CD8-positive, alpha-beta memory T cell (primary cell): ENCODE measurements around the gene MASP1. TPM values are rescaled to one million over a fixed set of nuclear protein-coding genes. Genes with fewer than 3 reads are reported as not detected.
"Not testable (repeated sequence)": the region's sequence is repeated elsewhere in the genome, so short reads cannot be mapped to it uniquely, and the experiment has no call there.

Source experiments
- CTCF ChIA-PET: fragments of 350-600 bp; sonication (Branson Sonifier 250); formaldehyde crosslinking; loops from one replicate; lab custom pipeline; 2021; ENCODE audit warnings: antibody characterized with exemption; lab: Charles Lee
- POLR2A ChIA-PET: fragments of 350-600 bp; sonication (Branson Sonifier 250); formaldehyde crosslinking; loops from one replicate; lab custom pipeline; 2021; ENCODE audit warnings: antibody characterized with exemption; lab: Charles Lee
- DNase-seq, 5 donors: peaks; one replicate each; pipeline versions ENCODE4 v3.0.0 to v3.0.0-alpha.2; 2020 to 2022; ENCODE audit warnings: mixed read lengths in 1 of 5
- H3K27ac ChIP-seq: one replicate; pipeline ENCODE4 v1.7.0; 2013; ENCODE audit warnings: low read depth, mild to moderate bottlenecking, low read length, moderate library complexity
- H3K27me3 ChIP-seq: 2 replicates; pipeline ENCODE4 v1.7.0; 2013; ENCODE audit warnings: low read length, mild to moderate bottlenecking; ENCODE audit not compliant: insufficient read depth, poor library complexity, severe bottlenecking
- H3K36me3 ChIP-seq: 2 replicates; pipeline ENCODE4 v1.7.0; 2013; ENCODE audit warnings: mild to moderate bottlenecking, low read length, moderate library complexity; ENCODE audit not compliant: insufficient read depth
- H3K4me1 ChIP-seq: 2 replicates; pipeline ENCODE4 v1.7.0; 2013; ENCODE audit warnings: mild to moderate bottlenecking, low read length, moderate library complexity; ENCODE audit not compliant: insufficient read depth
- H3K4me3 ChIP-seq: 2 replicates; pipeline ENCODE4 v1.7.0; 2013; ENCODE audit warnings: mild to moderate bottlenecking, low read length
- H3K9me3 ChIP-seq: 2 replicates; pipeline ENCODE4 v1.7.0; 2013; ENCODE audit warnings: mild to moderate bottlenecking, low read length
- H3K27ac Mint-ChIP-seq, 8 donors: one replicate each; pipeline ENCODE4 v1.8.0; 2020 to 2021; ENCODE audit warnings: mixed read lengths in 8 of 8, mild to moderate bottlenecking in 6 of 8, inconsistent platforms in 3 of 8, moderate library complexity in 3 of 8
- H3K27me3 Mint-ChIP-seq, 2 donors: one replicate each; pipeline ENCODE4 v1.8.0; 2020 to 2021; ENCODE audit warnings: mixed read lengths in 2 of 2, mild to moderate bottlenecking in 1 of 2, moderate library complexity in 1 of 2
- H3K36me3 Mint-ChIP-seq, 3 donors: one replicate each; pipeline ENCODE4 v1.8.0; 2020 to 2021; ENCODE audit warnings: mixed read lengths in 3 of 3, inconsistent platforms in 1 of 3, mild to moderate bottlenecking in 1 of 3
- H3K4me1 Mint-ChIP-seq, 3 donors: one replicate each; pipeline ENCODE4 v1.8.0; 2020 to 2021; ENCODE audit warnings: mixed read lengths in 3 of 3, inconsistent platforms in 1 of 3, mild to moderate bottlenecking in 1 of 3
- H3K4me3 Mint-ChIP-seq, 7 donors: one replicate each; pipeline ENCODE4 v1.8.0; 2020 to 2021; ENCODE audit warnings: mixed read lengths in 7 of 7, mild to moderate bottlenecking in 6 of 7, moderate library complexity in 4 of 7, inconsistent platforms in 2 of 7
- H3K9me3 Mint-ChIP-seq, 5 donors: one replicate each; pipeline ENCODE4 v1.8.0; 2020 to 2022; ENCODE audit warnings: mixed read lengths in 5 of 5, mild to moderate bottlenecking in 3 of 5, moderate library complexity in 2 of 5, inconsistent platforms in 1 of 5
- polyA plus RNA-seq: library from polyadenylated mRNA; unstranded; fragments of 300-500 nt; fragmentation: Illumina TruSeq; gene quantifications from one replicate; pipeline ENCODE4 v1.2.3, GENCODE V29; 2021
- total RNA-seq, 2 experiments: library from RNA; stranded (reverse); gene quantifications; one replicate each; pipeline ENCODE4 v1.2.3, GENCODE V29; 2021

The MASP1 gene
- total and polyA plus RNA-seq, 3 experiments from 2014 or later: not detected

DNA sequence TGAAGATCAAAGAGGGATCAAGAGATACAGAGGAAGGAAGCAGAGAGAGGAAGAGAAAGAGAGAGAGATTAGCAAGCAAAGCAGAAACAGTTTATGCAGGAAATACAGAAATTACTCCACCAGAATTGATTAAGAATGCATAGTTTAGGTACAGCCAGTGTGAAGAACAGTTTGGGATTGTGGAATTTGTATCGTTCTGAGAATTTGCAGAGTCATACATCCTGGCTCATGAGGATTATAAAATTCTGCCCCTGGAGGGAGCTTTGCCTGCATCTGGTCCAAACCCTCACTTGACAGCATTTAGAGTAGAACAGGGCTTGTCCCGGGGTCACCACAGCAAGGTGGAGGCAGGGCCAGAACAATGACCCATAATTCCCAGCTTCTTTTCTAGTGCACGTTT lies 44.1 kb downstream of the MASP1 start:
- Mint-ChIP-seq H3K9me3 (no peaks in the 10 kb centered on the region), H3K27ac (peak overlapping the region in 1 of 8 donors; percentile 48), H3K27me3 (peaks cover 16 to 29% of the 10 kb centered on the region in 2 donors), H3K36me3 (no peaks in the 10 kb centered on the region), H3K4me1 (peaks cover 3 to 18% (median 9%) of the 10 kb centered on the region in 3 donors), H3K4me3 (peak overlapping the region in 1 of 7 donors; percentile 7)
- Histone ChIP-seq H3K27me3 (no peaks in the 10 kb centered on the region), H3K4me1 (peaks cover 6% of the 10 kb centered on the region), H3K4me3 (no peak overlapping the region), H3K9me3 (no peaks in the 10 kb centered on the region), H3K27ac (no peak overlapping the region), H3K36me3 (no peaks in the 10 kb centered on the region)
- POLR2A ChIA-PET: no interaction called here
- CTCF ChIA-PET: no interaction called here
- no peak for DNase-seq

- Mint-ChIP-seq H3K36me3 (no peaks in the 10 kb centered on the region), H3K27ac (no peak overlapping the region), H3K27me3 (peaks cover 6 to 17% of the 10 kb centered on the region in 2 donors), H3K4me3 (no peak overlapping the region), H3K9me3 (no peaks in the 10 kb centered on the region), H3K4me1 (peaks cover 3 to 18% (median 9%) of the 10 kb centered on the region in 3 donors)
- H3K27ac ChIP-seq: no peak overlapping the region
- ChIA-PET POLR2A (no interaction called here), CTCF (no interaction called here)
- no peaks in the 10 kb centered on the region for H3K9me3 ChIP-seq
- H3K4me1 ChIP-seq: peaks cover 6% of the 10 kb centered on the region
- H3K27me3 ChIP-seq: no peaks in the 10 kb centered on the region
- no peak overlapping the region for H3K4me3 ChIP-seq
- H3K36me3 ChIP-seq: no peaks in the 10 kb centered on the region
- DNase-seq: no peak
Observed at GRCh38 chr3:187243933-187244524, 47.5 kb downstream of the MASP1 start.

GRCh38 chr3:187242900-187243299 lies 48.6 kb downstream of the MASP1 start:
- no peak overlapping the region for H3K4me3 ChIP-seq
- CTCF ChIA-PET: no interaction called here

GRCh38 chr3:187242435-187242834 lies 49.1 kb downstream of the MASP1 start:
- H3K4me3 ChIP-seq: no peak overlapping the region
- Mint-ChIP-seq H3K4me3 (no peak overlapping the region), H3K27ac (no peak overlapping the region), H3K4me1 (peaks cover 3 to 12% (median 4%) of the 10 kb centered on the region in 3 donors), H3K9me3 (no peaks in the 10 kb centered on the region), H3K27me3 (peaks cover 6 to 9% of the 10 kb centered on the region in 2 donors), H3K36me3 (no peaks in the 10 kb centered on the region)
- DNase-seq: no peak
- H3K27ac ChIP-seq: no peak overlapping the region
- no peaks in the 10 kb centered on the region for H3K27me3 ChIP-seq
- no peaks in the 10 kb centered on the region for H3K9me3 ChIP-seq
- peaks cover 3% of the 10 kb centered on the region for H3K4me1 ChIP-seq
- CTCF ChIA-PET: interaction anchor here (0.8 kb wide), 1 partner anchor 8 kb away, joined by 3 read pairs; no protein-coding TSS in a partner anchor
- H3K36me3 ChIP-seq: no peaks in the 10 kb centered on the region
- POLR2A ChIA-PET: no interaction called here

More at GRCh38 chr3:187242900-187243299, 48.6 kb downstream of the MASP1 start:
- Histone ChIP-seq H3K9me3 (no peaks in the 10 kb centered on the region), H3K27ac (no peak overlapping the region), H3K27me3 (no peaks in the 10 kb centered on the region), H3K36me3 (no peaks in the 10 kb centered on the region), H3K4me1 (peaks cover 6% of the 10 kb centered on the region)
- no peak for DNase-seq
- POLR2A ChIA-PET: no interaction called here
- Mint-ChIP-seq H3K27ac (no peak overlapping the region), H3K9me3 (no peaks in the 10 kb centered on the region), H3K4me1 (peaks cover 3 to 16% (median 8%) of the 10 kb centered on the region in 3 donors), H3K27me3 (peaks cover 6 to 9% of the 10 kb centered on the region in 2 donors), H3K4me3 (no peak overlapping the region), H3K36me3 (no peaks in the 10 kb centered on the region)

GRCh38 chr3:187238835-187239234 lies 52.7 kb downstream of the MASP1 start:
- H3K27ac ChIP-seq, H3K9me3 ChIP-seq, H3K27me3 ChIP-seq, H3K36me3 Mint-ChIP-seq, H3K4me3 ChIP-seq, H3K4me1 Mint-ChIP-seq, DNase-seq, POLR2A ChIA-PET, H3K4me1 ChIP-seq, H3K27ac Mint-ChIP-seq, CTCF ChIA-PET, H3K4me3 Mint-ChIP-seq, H3K27me3 Mint-ChIP-seq, H3K36me3 ChIP-seq, H3K9me3 Mint-ChIP-seq: not testable (repeated sequence)

DNA sequence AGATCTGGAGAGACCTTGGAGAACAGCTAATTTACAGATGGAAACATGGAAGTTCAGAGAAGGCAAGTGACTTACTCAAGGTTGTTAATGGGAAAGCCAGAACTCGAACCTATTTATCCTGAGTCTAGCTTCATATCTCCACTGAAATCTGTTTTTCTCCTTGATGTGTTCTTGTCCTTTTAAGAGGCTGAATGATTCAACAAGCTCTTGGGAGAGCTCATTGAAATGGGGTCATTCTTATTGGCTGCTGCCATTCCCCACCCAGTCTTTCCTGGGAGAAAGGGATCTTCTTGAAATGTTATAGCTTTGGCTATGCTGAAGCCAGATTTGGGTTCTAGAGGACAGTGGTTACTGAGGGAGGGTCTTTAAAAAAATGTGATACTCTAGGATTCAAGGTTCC lies 53.3 kb downstream of the MASP1 start:
- POLR2A ChIA-PET: no interaction called here
- no peaks in the 10 kb centered on the region for H3K9me3 Mint-ChIP-seq

GRCh38 chr3:187237741-187238140 lies 53.8 kb downstream of the MASP1 start:
- Histone ChIP-seq H3K4me1 (no peaks in the 10 kb centered on the region), H3K27me3 (no peaks in the 10 kb centered on the region), H3K27ac (no peak overlapping the region), H3K9me3 (no peaks in the 10 kb centered on the region), H3K4me3 (no peak overlapping the region), H3K36me3 (no peaks in the 10 kb centered on the region)
- H3K4me3 Mint-ChIP-seq: no peak overlapping the region
- H3K4me1 Mint-ChIP-seq: no peaks in the 10 kb centered on the region
- H3K9me3 Mint-ChIP-seq: no peaks in the 10 kb centered on the region
- no peak overlapping the region for H3K27ac Mint-ChIP-seq
- no peak for DNase-seq
- no peaks in the 10 kb centered on the region for H3K27me3 Mint-ChIP-seq
- CTCF ChIA-PET: no interaction called here
- no peaks in the 10 kb centered on the region for H3K36me3 Mint-ChIP-seq
- POLR2A ChIA-PET: no interaction called here

More for the DNA sequence above, 53.3 kb downstream of the MASP1 start:
- Mint-ChIP-seq H3K27ac (no peak overlapping the region), H3K4me3 (no peak overlapping the region), H3K27me3 (no peaks in the 10 kb centered on the region), H3K4me1 (no peaks in the 10 kb centered on the region), H3K36me3 (no peaks in the 10 kb centered on the region)
- Histone ChIP-seq H3K27me3 (no peaks in the 10 kb centered on the region), H3K27ac (no peak overlapping the region), H3K36me3 (no peaks in the 10 kb centered on the region), H3K4me3 (no peak overlapping the region), H3K9me3 (no peaks in the 10 kb centered on the region), H3K4me1 (no peaks in the 10 kb centered on the region)
- DNase-seq: no peak
- CTCF ChIA-PET: no interaction called here

DNA sequence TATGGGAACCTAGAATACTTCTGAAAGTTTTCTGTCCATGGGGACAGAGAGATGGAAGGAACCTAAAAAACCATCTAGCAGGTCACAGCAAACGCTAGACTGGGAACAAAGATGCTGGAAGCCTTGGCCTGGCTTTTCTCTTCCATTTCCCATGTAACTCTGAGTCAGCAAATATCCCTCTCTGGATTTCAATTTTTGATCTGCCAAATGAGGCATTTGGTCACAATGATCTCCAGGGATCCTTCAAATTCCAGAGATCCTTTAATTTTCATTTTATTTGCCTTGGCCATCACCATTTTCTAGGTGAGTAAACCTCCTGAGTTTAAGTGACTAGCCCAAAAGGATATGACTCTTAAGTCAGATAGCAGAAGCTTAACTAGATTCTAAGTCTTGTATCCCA lies 54.6 kb downstream of the MASP1 start:
- no peaks in the 10 kb centered on the region for H3K36me3 ChIP-seq
- no peaks in the 10 kb centered on the region for H3K36me3 Mint-ChIP-seq
- ChIA-PET POLR2A (no interaction called here), CTCF (no interaction called here)
- DNase-seq: no peak
- no peak overlapping the region for H3K4me3 ChIP-seq
- no peaks in the 10 kb centered on the region for H3K27me3 ChIP-seq
- H3K9me3 ChIP-seq: no peaks in the 10 kb centered on the region
- no peak overlapping the region for H3K27ac Mint-ChIP-seq
- H3K9me3 Mint-ChIP-seq: no peaks in the 10 kb centered on the region
- no peaks in the 10 kb centered on the region for H3K4me1 Mint-ChIP-seq
- H3K4me1 ChIP-seq: no peaks in the 10 kb centered on the region
- H3K27me3 Mint-ChIP-seq: no peaks in the 10 kb centered on the region
- no peak overlapping the region for H3K4me3 Mint-ChIP-seq
- no peak overlapping the region for H3K27ac ChIP-seq
